HG02870 (cell line): ENCODE measurements around the gene SH3TC2.

ENCODE experiments used
- ATAC-seq: cut with Tn5 transposase; IDR thresholded peaks from one replicate; pipeline ENCODE4 v1.9.1; 2021; ENCODE audit warnings: mild to moderate bottlenecking, moderate library complexity; ENCODE audit not compliant: unreplicated experiment

The SH3TC2 gene

DNA sequence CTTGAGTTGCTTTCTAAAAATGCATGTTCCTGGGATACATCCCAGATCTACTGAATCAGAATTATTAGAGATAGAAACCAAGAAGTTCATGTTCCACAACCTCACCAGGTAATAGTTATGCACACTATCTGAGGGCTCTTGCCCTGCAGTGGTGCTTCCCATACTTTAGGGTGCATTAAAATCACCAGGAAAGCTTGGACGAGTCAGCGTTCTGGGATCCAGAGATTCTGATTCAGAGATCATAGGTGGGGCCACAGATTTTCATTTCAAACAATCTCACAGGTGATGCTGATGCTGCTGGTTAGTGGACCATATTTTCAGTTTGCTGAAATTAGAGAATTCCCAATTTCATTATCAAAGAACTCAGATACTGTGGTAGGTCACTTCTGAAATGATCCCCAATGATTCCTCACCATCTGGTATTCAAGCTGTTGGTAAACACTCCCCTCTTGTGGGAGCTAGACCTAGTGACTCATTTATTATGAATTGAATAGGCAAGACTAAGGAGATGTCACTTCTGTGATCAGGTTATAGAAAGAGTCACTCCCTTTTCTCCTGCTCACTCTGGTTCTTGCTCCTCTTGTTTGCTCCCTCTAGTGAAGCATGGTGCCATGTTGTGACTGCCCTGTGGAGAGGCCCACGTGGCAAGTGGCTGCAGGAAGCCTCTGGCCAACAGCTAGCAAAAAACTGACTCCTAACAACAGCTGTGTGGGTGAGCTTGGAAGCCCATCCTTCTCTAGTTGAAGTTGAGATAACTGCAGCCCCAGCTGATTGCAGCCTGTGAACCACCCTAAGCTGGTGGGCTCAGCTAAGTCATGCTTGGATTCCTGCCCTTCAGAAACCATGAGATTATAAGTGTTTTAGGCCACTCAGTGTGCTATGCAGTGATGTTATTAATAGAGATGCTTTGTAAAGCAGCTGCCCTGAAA, 59.8 kb downstream of the SH3TC2 start:
- no peak for ATAC-seq

DNA sequence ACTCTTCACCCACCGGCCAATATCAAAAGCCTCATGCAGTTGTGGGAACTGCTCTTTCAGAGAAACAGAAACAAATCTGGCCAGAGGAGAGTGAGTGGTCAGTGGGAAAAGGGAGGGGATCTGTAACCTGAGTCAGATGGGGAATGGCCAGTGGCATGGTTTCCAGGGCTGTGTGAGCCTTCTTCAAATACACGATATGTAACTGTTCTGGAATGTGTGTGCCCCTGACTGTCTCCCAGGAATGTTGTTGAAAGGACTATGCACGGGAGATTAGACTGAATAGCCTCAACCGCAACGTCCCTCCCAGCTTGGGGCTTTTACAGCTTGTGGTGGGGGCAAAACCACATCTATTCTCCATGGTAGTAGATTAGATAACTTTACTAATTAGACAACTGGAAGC, 60.8 kb downstream of the SH3TC2 start:
- no peak for ATAC-seq

DNA sequence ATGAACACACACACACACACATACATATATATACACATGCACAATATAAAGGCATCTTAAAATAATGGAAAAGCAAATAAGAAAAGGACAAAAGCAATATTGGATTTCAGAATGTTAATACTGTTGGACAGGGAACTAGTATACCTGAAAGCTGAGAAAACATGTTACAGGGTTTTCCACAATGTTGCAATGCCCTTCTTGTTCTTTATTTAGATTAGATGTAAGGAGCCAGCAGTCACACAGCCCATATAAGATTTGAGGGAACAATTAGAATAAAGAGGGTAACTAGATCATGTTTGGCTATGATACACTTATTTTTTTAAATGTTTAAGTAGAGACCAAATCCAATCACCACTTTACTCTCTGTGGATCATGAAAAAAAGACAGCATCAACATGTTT, 61.7 kb downstream of the SH3TC2 start:
- no peak for ATAC-seq

DNA sequence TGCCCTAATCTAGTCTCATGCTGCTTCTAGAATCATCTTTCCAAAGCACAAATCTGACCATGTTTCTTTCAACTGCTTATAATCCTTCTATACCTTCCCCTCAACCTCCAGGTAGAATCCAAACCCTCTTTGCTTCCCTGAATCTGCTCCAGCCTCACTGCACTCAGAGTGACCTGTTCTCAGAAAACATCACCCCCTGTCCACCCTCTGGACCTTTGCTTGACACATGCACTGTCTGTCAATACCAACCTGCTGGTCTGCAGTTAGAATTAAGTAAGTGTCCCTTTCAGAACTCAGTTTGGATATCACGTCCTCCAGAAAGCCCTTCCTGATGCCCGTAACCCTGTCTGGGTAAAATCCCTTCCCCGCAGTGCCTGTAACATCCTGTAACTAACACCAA, 63.1 kb downstream of the SH3TC2 start:
- no peak for ATAC-seq

DNA sequence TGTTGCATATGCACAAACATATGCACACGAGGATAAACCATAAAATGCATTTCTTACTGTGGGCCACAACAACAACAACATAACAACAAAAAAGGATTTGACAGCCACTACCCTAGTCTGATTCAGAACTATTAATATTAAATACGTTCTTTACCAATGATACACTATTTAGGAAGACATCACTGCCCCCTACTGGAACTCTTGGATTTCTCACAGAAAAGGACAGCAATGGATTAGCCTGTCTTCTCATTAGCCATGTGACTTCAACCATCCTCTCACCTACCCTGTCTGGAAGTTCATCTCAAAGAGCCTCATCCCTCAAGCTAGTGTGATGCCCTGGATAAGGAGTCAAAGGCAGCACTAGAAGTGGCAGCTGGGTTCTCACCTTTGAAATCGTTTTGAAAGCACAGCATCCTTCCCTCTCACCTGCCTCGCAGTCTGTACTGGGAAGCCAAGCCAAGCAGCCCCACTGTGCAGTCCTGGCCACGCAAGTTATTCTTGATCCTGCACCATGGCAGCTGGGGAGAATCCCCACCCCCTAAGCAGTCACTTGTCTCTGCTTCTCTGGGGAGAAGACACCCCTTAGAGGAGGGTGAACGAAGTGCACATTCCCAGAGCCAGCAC, 64.6 kb downstream of the SH3TC2 start:
- ATAC-seq, result no peak

DNA sequence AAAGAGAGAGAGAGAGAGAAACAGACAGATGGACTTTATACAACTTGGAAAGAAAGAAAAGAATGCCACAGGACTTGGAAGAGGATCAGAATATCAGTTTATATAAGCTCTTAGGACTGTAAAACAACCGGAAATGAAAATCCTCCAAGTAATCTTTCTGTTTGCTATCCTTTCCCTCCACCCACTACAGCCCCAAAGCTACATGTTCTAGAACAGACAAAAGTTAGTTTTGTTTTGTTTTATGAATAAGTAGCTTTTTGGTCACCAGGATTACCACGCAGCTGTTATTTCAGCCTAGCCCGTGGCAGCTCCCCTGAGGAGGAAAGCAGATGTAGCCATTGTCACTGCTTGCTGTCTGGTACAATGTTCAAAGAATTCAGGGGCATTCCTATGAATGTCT, 66.6 kb downstream of the SH3TC2 start:
- ATAC-seq, result no peak

DNA sequence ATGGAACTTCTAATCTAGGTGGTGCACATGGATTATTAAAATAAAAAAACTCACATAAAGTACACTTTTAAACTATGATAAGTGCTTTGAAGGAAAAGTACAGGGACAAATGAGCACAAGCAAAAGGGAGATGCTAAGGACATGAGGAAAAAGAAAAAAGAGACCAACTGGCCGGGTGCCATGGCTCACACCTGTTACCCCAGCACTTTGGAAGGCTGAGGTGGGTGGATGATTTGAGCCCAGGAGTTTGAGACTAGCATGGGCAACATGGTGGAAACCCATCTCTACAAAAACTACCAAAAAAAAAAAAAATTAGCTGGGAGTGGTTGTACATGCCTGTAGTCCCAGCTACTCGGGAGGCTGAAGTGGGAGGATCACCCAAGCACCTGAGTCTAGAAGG, 67.1 kb downstream of the SH3TC2 start:
- ATAC-seq, result no peak

DNA sequence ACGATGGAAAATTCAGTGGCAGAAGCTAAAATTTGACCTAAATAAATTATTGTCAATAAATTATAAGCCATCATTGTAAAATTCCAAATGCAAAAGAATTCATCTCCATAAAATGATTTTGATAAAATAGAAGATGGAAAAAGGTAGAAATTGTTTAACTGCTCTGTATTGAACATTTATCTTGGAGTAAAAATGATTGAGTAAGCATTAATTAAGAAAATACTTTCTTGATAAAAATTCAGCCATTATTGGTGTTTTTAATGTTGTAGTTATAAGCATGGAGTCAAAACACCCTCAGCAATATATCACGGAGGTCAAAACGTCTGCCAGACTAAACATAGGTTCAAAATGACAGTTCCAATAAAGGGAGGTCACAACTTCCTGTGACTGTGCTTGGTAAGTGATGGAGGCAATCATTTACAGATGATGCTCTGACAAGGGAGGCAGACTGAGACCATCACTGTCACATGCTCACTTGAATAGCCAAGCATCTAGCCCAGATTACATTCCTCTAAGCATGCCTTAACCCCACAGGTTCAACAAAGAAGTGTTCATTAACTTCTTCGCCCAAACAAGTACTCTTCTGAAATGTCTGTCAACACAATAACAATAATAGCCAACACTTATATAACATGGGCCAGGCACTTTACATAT, 69.5 kb downstream of the SH3TC2 start:
- no peak for ATAC-seq

DNA sequence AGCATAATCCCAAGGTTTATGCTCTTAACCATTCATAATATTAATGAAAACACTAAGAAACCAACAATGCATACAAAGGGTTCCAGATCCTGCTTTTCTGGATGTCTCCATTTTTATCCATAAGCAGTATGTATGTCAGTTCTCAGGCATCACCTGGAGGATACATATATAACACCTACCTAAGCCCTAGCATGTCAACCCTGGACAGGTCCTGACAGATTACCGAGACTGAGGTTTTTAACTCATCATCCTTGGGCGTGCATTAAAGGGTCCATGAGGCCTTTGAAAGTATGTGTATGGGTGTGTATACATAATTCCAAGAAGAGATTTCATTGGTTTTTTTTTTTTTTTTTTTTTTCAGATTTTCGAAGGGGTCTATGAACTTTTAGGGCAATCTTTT, 70.6 kb downstream of the SH3TC2 start:
- no peak for ATAC-seq

DNA sequence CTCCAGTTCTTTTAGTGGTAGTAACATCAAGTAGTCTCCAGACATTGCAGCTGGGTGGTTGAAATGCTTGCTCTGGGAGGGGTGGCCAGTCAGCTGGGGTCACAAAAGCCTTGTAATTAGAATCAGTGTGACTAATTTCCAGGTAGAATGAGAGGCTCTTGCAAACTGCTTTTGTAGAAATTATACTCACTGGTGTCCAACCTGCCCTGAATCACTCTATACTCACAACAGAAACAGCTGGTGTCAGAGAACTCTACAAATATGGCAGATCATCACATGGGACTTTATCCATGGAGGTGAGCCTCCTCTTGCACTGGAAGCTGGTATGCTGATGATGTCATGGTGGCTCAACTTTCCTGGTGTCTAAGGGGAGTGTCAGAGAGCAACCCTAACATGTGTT, 71.3 kb downstream of the SH3TC2 start:
- ATAC-seq, result no peak

DNA sequence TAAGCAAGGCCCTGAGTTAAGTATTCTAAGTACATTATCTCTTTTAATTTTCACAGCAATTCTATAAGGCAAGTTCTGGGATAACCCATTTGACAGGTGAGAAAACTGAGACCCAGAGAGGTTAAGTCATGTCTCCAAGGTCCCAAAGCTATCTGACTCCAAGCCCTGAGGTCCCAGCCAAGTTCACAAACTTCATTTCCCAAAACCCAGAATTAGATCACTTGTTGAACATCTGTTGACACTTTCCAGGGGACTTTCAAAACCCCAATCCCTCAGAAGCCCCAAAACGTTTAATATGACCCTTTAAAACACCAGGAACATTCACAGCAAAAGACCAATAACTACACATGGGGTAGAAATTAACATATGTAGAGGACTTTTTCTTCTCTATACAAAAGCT, 72.0 kb downstream of the SH3TC2 start:
- ATAC-seq, result no peak

DNA sequence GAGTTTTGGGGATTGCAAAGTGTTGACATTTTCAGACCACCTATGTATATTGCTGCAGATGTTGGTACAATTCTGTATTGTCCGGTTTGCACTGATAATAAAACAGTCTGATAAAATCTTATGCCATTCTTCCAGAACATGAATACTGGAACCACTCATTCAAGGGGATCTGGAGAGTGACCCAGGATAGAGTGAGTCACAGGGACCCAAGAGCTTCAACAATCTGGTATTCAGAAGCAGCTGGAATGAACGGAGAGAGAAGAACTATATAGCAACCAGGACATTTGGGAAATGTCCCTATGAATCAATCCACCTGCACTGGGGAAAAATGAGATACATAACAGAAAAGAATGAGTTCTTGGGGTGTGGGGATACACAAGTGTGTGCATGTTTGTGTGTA, 73.3 kb downstream of the SH3TC2 start:
- no peak for ATAC-seq

DNA sequence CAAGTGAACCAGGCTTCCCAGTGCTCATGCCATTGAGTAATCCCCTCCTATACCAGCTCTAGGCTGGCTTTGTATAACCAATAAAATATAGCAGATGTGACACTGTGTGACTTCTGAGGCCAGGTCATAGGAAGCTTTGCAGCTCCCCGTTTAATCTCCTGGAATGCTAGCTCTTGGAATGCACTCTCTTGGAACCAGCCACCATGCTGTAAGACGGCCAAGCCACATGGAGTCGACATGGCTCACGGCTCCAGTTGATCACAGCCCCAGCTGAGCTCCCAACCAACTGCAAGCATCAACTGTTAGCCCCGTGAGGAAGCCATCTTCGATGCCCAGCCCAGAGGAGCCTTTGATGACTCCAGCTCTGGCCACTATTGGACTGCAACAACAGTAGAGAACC, 74.5 kb downstream of the SH3TC2 start:
- ATAC-seq, result no peak

DNA sequence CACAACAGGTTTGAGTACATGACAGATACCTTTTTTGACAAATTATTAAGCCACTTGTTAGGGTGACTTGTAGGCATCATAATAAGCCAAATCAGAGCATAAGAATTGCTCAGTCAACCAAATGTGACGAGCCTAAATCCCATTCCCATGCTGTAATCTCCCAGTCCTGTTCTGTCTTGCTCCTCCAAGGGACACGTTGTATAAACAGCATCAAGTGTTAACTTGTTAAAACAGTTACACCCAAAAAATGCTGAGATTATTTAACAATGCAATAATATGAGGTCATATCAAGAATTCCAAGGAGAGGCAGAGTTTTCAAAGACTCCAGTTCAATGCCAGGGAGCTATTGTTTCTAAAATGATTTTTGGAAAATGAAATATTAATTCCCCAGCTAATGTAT, 76.2 kb downstream of the SH3TC2 start:
- no peak for ATAC-seq

DNA sequence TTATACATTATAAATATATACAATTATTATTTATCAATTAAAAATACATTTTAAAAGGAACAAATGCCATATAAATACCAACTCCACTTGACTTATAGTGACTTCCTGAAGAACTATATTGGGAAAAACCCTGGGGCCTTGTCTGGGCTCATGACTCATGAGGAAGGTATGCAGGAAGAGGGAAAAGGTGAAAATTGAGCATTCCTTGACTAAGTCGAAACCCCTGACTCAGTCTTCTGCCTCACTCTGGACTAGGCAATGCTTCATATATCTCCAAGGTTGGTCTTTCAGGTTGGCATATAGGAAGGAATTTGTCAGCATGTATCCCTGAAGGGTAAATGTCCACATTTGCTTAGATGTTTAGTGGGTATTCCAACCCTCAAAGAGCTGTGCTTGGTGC, 78.5 kb downstream of the SH3TC2 start:
- no peak for ATAC-seq

DNA sequence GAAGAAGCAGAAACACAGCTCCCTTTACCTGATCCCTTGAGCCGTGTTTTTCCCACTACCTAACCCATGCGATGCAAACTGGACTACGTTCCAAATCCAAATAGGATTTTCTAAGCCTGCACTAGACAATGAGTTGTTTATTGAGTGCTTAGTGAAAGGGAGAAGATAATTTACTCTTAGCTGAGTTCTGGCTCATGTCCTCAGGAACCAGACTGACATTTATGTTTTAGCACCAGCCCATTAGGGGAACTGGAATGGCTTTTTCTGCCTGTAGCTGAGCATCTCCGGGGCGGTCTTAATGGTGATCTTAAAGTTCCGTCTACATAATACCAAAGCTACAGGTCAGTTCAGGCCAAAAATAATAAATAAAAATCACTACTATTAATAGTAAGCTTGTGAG, 81.5 kb downstream of the SH3TC2 start:
- no peak for ATAC-seq

DNA sequence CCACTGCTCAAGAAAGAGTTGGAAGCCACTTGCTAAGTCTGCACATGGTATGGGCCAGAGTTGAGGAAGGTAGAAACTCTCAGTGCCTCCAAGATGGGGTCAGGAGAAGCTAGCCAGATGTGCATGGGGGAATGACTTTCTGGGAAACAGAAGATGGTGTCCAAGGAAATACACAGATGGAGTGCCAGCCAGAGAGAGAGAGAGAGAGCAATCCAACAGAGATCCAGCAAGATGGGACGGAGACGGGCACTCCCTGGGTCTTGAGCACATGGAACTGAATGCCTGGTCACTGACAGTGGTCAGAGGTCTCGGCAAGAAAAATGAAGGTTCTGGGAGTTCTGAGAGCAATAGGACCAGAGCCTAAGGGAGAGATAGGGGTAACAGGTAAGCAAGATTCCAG, 82.1 kb downstream of the SH3TC2 start:
- no peak for ATAC-seq

DNA sequence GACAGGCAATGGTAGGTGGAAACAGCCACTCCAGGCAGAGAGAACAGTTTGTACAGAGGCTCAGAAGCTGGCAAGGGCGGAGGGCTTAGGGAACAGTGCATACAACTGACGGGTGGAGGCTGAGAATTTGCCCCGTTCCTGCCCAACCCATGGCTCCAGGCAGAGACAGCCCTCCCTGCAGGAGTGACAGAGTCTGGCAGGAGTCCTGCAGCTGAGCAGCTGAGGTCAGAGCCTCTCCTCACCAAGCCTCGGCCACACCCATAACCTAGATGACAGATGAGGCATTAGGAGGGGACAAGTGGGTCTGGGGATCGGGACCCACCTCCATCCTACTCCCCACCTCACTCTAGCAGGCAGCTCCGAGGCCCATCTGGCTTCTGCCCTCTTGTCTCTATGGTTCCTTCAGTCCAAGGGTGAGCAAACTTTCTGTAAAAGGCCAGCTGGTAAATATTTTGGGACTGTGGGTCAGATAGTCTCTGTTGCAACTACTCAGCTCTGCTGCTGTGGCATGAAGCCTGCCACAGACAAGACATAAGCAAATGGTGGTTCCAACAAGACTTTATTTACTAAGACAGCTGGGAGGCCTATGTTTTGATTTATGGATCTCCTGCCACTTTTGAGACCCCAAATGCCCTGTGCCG, 83.7 kb downstream of the SH3TC2 start:
- ATAC-seq, result no peak

DNA sequence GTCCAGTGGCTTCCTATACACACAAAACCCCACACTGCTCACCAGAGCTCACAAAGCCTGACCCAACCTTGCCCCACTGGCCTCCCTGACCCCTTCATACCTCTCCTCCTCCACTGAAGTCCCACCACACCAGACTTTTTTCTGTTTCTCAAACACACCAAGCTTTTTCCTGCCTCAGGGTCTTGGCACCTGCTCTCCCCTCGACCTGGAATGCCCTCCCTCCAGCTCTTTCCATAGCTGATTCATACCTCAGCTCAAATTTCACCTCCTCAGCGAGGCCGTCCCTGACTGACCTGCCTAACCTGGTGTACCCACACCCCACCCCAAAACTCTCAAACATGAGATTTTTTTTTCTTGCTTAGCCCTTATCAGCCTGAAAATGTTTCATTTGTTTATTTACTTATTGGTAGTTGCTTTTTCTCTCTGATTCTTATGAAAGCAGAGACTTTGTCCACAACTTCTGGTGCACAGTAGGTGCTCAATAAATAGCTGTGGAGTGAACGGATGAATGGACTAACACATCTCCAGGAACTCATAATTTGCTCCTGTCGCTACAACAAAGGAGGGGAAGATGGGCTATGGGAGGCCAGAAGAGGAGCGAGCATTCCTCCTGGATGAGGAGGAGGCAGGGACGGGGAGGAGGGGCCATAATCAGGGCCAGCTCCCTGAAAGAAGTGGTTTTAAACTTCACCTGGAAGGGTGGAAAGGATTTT, 84.3 kb downstream of the SH3TC2 start:
- no peak for ATAC-seq

DNA sequence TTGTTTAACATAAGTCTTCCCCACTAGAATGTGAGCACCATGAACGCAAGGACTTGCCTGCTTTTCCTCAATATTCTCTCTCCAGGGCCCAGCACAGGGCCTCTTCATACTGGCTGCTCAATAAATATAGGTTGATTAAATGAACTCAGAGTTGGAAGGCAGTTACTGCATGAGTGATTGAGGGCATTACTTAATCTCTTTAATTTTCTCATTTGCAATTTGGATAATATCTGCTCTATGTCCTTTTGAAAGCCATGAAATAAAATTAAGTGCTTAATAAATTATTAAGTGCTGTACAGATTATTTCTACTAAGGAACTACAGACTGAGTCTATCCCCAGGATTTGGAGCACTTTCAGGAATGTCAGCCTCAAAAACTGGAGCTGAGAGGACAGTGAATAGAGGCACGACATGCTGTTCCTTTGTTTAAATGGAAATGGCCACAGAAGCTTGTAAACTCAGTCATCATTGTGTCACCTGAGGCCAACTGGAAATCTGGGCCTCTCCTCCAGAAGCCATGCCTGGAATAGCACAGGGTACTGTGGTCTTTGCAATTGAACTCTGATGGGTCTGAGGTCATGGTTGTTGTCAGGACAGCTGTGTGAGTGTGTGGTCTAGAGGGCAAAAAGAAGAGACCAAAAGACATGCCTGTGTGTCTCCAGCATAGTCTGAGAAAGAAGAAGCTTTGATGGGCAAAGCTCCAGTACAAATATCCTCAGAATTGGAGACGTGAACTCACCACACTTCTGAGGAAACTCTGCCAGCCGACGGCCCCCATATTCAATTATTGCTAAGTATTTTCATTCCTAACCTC, 86.1 kb downstream of the SH3TC2 start:
- ATAC-seq, result no peak
